K562 (cell line): ENCODE data around the gene RUNDC1. TPM values are rescaled to one million over a fixed set of nuclear protein-coding genes. Genes with fewer than 3 reads are reported as not detected.
A peak's percentile ranks its signal among the peaks of the same experiment; 100 is the strongest.

Source experiments
- ARID1B ChIP-seq: fragments of 450-650 bp; IDR thresholded peaks from 2 replicates; pipeline ENCODE4 v1.6.1; 2016; ENCODE audit warnings: antibody characterized with exemption, mild to moderate bottlenecking, inconsistent platforms
- EGR1 ChIP-seq: fragments of 450-650 bp; conservative IDR thresholded peaks from 2 replicates; pipeline ENCODE4 v1.6.1; 2017; ENCODE audit warnings: mild to moderate bottlenecking
- FOXP1 ChIP-seq: sonication (generic); formaldehyde crosslinking; IDR thresholded peaks from 2 replicates; pipeline ENCODE4 v1.8.0; 2022; ENCODE audit warnings: mild to moderate bottlenecking, missing genetic modification reagents
- HOMEZ ChIP-seq: fragments of 250-450 bp; sonication (Bioruptor Pico); IDR thresholded peaks from 2 replicates; pipeline ENCODE4 v1.4.0; 2020; ENCODE audit warnings: mild to moderate bottlenecking, moderate library complexity
- MTA3 ChIP-seq: fragments of 450-650 bp; formaldehyde crosslinking; IDR thresholded peaks from 2 replicates; pipeline ENCODE4 v1.6.1; 2017; ENCODE audit warnings: mild to moderate bottlenecking, borderline replicate concordance
- PHTF2 ChIP-seq: fragments of 250-450 bp; sonication (Bioruptor Pico); IDR thresholded peaks from 2 replicates; pipeline ENCODE4 v1.5.0; 2021; ENCODE audit warnings: mild to moderate bottlenecking
- SETDB1 ChIP-seq: IDR thresholded peaks from one replicate; pipeline ENCODE4 v1.6.1; 2012; ENCODE audit warnings: low read length, control low read depth, inconsistent platforms
- TAL1 ChIP-seq: fragments of 450-650 bp; IDR thresholded peaks from 2 replicates; pipeline ENCODE4 v1.6.1; 2016; ENCODE audit warnings: mild to moderate bottlenecking
- ZNF143 ChIP-seq: sonication (generic); formaldehyde crosslinking; IDR thresholded peaks from 2 replicates; pipeline ENCODE4 v1.9.0; 2022; ENCODE audit warnings: mild to moderate bottlenecking, missing genetic modification reagents
- polyA plus RNA-seq, 8 experiments: library from polyadenylated mRNA; depleted of rRNA in 4 of 8; stranded (reverse) in 5 of 8; unstranded in 3 of 8; fragments of >200 nt; fragmentation: Nextera tagmentation in 2 of 8; fragmentation: Illumina TruSeq in 1 of 8; extraction: Ambion mirVana in 2 of 8; extraction: Trizol in 1 of 8; gene quantifications; 2 replicates each; pipeline versions ENCODE4 v1.2.1 to v1.2.3, GENCODE V29; 2011 to 2014; ENCODE audit warnings: inconsistent platforms in 1 of 8, missing spikeins in 1 of 8
- total RNA-seq, 7 experiments: library from RNA; depleted of rRNA in 6 of 7; stranded (reverse); fragments of >200 nt in 6 of 7; fragmentation: Illumina TruSeq in 2 of 7; extraction: Trizol in 2 of 7; gene quantifications; 2 replicates each; pipeline versions ENCODE4 v1.2.1 to v1.2.3, GENCODE V29; 2011 to 2021; ENCODE audit warnings: low replicate concordance in 1 of 7
- TF ChIP-seq, protein P1 (sequence below): fragments of 250-450 bp; sonication (Bioruptor Pico); IDR thresholded peaks from 2 replicates; pipeline ENCODE4 v1.4.0; 2020; ENCODE audit warnings: mild to moderate bottlenecking, moderate library complexity
- TF ChIP-seq, protein P2 (sequence below): fragments of 150-350 bp; conservative IDR thresholded peaks from 2 replicates; pipeline ENCODE4 v1.6.1; 2014; ENCODE audit warnings: low read length
- TF ChIP-seq, protein P3 (sequence below), 2 experiments: fragments of 450-650 bp in 1 of 2; sonication (generic) in 1 of 2; formaldehyde crosslinking in 1 of 2; IDR thresholded peaks in 1 of 2; conservative IDR thresholded peaks in 1 of 2; 2 replicates each; pipeline versions ENCODE4 v1.6.1 to v1.8.1; 2016 to 2023; ENCODE audit warnings: mild to moderate bottlenecking in 2 of 2, moderate library complexity in 2 of 2, inconsistent platforms in 1 of 2, missing genetic modification reagents in 1 of 2
- TF ChIP-seq, protein P4 (sequence below), 2 experiments: fragments of 200-800 bp in 1 of 2; sonication (Bioruptor generic) in 1 of 2; sonication (generic) in 1 of 2; formaldehyde crosslinking in 1 of 2; IDR thresholded peaks in 1 of 2; conservative IDR thresholded peaks in 1 of 2; 2 replicates each; pipeline versions ENCODE4 v1.5.0 to v1.6.1; 2016 to 2020; ENCODE audit warnings: missing compliant biosample characterization in 1 of 2, missing genetic modification characterization in 1 of 2, missing genetic modification reagents in 1 of 2

The RUNDC1 gene
- total and polyA plus RNA-seq, 9 of the 15 experiments (the other 6 are each of a cell fraction or from before 2014, with no cell fraction given) = 3.4 to 12.6 (median 9.4) TPM

DNA sequence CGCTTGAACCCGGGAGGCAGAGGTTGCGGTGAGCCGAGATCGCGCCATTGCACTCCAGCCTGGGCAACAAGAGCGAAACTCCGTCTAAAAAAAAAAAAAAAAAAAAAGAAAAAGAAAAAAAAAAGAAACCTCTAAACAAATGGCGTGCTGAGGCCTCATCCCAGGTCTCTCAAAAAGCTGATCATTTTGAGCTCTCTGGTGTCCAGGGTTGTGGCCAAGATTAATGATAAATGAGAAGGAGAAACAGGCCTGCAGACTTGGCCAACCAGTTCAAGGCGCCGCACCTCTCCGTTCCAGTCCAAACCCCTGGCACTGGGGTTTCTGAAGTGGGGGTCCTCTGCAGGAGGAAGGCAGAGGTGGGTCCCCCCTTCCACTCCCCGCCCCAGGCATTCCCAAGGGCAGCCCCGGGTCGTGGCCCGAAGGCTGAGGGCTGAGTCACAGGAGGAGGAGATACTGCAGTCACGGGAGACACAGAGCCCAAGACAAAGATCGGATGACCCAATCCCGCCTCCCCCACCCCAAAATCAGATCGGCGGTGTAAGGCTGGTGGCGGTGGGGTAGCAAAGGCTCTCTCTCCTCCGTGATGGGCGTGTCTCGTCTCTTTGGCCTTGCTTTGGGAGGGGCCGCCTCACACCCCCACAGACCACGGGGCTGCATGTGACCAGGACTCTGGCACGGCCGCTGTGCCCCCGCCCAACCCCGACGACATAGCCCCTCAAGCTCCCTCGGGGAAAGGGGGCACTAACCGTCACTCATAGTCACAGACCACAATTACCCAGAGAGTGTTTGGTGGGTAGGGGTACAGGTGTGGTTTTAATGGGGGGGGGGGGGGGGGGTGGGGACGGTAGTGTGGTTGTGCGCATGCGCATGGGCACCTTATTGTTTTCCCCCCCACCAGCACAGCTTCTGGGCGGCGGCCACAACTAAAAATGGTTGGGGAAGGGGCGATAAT, 40.7 kb downstream of the RUNDC1 start (continued):
- TF ChIP-seq, protein P1, sequence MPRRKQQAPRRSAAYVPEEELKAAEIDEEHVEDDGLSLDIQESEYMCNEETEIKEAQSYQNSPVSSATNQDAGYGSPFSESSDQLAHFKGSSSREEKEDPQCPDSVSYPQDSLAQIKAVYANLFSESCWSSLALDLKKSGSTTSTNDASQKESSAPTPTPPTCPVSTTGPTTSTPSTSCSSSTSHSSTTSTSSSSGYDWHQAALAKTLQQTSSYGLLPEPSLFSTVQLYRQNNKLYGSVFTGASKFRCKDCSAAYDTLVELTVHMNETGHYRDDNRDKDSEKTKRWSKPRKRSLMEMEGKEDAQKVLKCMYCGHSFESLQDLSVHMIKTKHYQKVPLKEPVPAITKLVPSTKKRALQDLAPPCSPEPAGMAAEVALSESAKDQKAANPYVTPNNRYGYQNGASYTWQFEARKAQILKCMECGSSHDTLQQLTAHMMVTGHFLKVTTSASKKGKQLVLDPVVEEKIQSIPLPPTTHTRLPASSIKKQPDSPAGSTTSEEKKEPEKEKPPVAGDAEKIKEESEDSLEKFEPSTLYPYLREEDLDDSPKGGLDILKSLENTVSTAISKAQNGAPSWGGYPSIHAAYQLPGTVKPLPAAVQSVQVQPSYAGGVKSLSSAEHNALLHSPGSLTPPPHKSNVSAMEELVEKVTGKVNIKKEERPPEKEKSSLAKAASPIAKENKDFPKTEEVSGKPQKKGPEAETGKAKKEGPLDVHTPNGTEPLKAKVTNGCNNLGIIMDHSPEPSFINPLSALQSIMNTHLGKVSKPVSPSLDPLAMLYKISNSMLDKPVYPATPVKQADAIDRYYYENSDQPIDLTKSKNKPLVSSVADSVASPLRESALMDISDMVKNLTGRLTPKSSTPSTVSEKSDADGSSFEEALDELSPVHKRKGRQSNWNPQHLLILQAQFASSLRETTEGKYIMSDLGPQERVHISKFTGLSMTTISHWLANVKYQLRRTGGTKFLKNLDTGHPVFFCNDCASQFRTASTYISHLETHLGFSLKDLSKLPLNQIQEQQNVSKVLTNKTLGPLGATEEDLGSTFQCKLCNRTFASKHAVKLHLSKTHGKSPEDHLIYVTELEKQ = no peak
- no peak for TF ChIP-seq FOXP1 (CRISPR knock-in tag)
- TF ChIP-seq, protein P2, sequence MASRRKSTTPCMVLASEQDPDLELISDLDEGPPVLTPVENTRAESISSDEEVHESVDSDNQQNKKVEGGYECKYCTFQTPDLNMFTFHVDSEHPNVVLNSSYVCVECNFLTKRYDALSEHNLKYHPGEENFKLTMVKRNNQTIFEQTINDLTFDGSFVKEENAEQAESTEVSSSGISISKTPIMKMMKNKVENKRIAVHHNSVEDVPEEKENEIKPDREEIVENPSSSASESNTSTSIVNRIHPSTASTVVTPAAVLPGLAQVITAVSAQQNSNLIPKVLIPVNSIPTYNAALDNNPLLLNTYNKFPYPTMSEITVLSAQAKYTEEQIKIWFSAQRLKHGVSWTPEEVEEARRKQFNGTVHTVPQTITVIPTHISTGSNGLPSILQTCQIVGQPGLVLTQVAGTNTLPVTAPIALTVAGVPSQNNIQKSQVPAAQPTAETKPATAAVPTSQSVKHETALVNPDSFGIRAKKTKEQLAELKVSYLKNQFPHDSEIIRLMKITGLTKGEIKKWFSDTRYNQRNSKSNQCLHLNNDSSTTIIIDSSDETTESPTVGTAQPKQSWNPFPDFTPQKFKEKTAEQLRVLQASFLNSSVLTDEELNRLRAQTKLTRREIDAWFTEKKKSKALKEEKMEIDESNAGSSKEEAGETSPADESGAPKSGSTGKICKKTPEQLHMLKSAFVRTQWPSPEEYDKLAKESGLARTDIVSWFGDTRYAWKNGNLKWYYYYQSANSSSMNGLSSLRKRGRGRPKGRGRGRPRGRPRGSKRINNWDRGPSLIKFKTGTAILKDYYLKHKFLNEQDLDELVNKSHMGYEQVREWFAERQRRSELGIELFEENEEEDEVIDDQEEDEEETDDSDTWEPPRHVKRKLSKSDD = no peak
- peak; percentile 77 for TF ChIP-seq EGR1
- TF ChIP-seq ZNF143 = no peak
- no peak for TF ChIP-seq SETDB1
- TF ChIP-seq TAL1 = 0 out of 2 replicates have a peak, but pooled peaks have one; percentile 15
- TF ChIP-seq MTA3 = peak; percentile 76
- TF ChIP-seq PHTF2 (CRISPR knock-in tag) = no peak
- TF ChIP-seq, protein P3, sequence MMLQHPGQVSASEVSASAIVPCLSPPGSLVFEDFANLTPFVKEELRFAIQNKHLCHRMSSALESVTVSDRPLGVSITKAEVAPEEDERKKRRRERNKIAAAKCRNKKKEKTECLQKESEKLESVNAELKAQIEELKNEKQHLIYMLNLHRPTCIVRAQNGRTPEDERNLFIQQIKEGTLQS (IDR thresholded peaks at IDR 0.05) = peak; percentile 97
- TF ChIP-seq, protein P3 (CRISPR knock-in tag; conservative IDR thresholded peaks at IDR 0.05) = no peak
- TF ChIP-seq ARID1B = peak; percentile 87
- TF ChIP-seq HOMEZ (CRISPR knock-in tag) = no peak
- TF ChIP-seq, protein P4, sequence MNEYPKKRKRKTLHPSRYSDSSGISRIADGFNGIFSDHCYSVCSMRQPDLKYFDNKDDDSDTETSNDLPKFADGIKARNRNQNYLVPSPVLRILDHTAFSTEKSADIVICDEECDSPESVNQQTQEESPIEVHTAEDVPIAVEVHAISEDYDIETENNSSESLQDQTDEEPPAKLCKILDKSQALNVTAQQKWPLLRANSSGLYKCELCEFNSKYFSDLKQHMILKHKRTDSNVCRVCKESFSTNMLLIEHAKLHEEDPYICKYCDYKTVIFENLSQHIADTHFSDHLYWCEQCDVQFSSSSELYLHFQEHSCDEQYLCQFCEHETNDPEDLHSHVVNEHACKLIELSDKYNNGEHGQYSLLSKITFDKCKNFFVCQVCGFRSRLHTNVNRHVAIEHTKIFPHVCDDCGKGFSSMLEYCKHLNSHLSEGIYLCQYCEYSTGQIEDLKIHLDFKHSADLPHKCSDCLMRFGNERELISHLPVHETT (CRISPR knock-in tag; conservative IDR thresholded peaks at IDR 0.05 in 1 of 2, IDR thresholded peaks at IDR 0.05 in 1 of 2) = peak in 1 of 2 experiments; percentile 60; a peak in 1 of 4 replicates
